ENCODE data around the gene GNB1L. TPM values are rescaled to one million over a fixed set of nuclear protein-coding genes. Genes with fewer than 3 reads are reported as not detected.
A peak's percentile ranks its signal among the peaks of the same experiment; 100 is the strongest.

Gene GNB1L
- total and polyA plus RNA-seq, 9 of the 15 experiments (the other 6 are each of a cell fraction or from before 2014, with no cell fraction given): 0.56 to 50.5 (median 10.2) TPM

GRCh38 chr22:19875531-19876313, 21.0 kb upstream of the GNB1L start (continued):
- TF ChIP-seq ZBTB40 (IDR thresholded peaks at IDR 0.05): no peak
- TF ChIP-seq ZBTB40 (CRISPR knock-in tag; IDR thresholded peaks at IDR 0.05): peak; percentile 60; the same call in 1 of the 2 replicates
- peak; percentile 83; the same call in 1 of the 2 replicates for TF ChIP-seq ZBTB7A (IDR thresholded peaks at IDR 0.05; ENCODE audit: borderline replicate concordance, control insufficient read depth, low read depth, low read length)
- no peak for TF ChIP-seq ZEB2 (IDR thresholded peaks at IDR 0.05)
- no peak for TF ChIP-seq HNRNPH1 (optimal IDR thresholded peaks at IDR 0.05; ENCODE audit: low read depth, low read length)
- TF ChIP-seq POLR3A (IDR thresholded peaks at IDR 0.05; ENCODE audit: borderline replicate concordance, extremely low read depth, insufficient read depth, insufficient read length): no peak
- TF ChIP-seq RNF2 (IDR thresholded peaks at IDR 0.05): no peak
- no peak for TF ChIP-seq SRSF7 (optimal IDR thresholded peaks at IDR 0.05; ENCODE audit: low read depth, low read length)
- no peak for TF ChIP-seq ZNF76 (CRISPR knock-in tag; IDR thresholded peaks at IDR 0.05; ENCODE audit: borderline replicate concordance)
- TF ChIP-seq EHMT2 (IDR thresholded peaks at IDR 0.05): no peak
- TF ChIP-seq ZNF408 (CRISPR knock-in tag; IDR thresholded peaks at IDR 0.05; ENCODE audit: low read depth): no peak
- no peak for TF ChIP-seq TFAM (CRISPR knock-in tag; conservative IDR thresholded peaks at IDR 0.05)
- peak; percentile 22; the same call in 1 of the 2 replicates for TF ChIP-seq ZBTB12 (CRISPR knock-in tag; IDR thresholded peaks at IDR 0.05)
- no peak for TF ChIP-seq STAT5B (CRISPR knock-in tag; IDR thresholded peaks at IDR 0.05)
- no peak; the same call in 1 of the 2 replicates for TF ChIP-seq RBM14 (IDR thresholded peaks at IDR 0.05; ENCODE audit: borderline replicate concordance, insufficient read depth, low read depth, low read length)
- peak; percentile 84 for TF ChIP-seq CREM (IDR thresholded peaks at IDR 0.05; ENCODE audit: low read depth)
- TF ChIP-seq NFIC (IDR thresholded peaks at IDR 0.05): peak; percentile 22
